GM21723 (cell line): ENCODE measurements around the gene NATD1.

Source experiments
- ATAC-seq: cut with Tn5 transposase; IDR thresholded peaks from one replicate; pipeline ENCODE4 v1.9.1; 2021; ENCODE audit warnings: mild to moderate bottlenecking, moderate library complexity; ENCODE audit not compliant: unreplicated experiment

Gene NATD1

GRCh38 chr17:21275579-21276263 is 22.5 kb upstream of the NATD1 start:
- ATAC-seq = peak; percentile 92

DNA sequence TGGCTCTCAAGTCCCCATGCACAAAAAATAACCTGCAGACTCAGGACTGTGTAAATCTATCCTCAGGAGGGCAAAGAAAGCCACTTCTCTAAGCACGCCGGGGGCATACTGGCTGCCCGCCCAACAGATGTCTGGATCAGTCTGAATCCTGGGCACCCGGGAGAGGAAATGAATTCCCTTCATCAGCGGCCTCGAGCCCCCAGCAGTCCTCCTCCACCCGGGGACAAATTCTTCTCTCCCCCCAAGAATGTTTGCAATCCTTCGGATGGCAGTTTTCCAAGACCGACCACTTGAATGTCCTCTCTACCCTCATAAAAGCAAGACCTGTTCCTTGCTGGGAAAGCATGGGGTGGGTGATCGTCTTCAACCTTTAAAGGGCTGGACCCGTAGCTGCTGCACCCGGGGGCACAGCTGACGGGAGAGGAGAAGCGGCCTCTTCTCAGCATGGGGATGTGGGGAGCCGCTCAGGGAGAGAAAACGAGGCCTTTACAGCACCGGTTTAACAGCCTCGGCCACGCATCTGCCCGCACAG is 21.9 kb upstream of the NATD1 start:
- ATAC-seq = no peak

DNA sequence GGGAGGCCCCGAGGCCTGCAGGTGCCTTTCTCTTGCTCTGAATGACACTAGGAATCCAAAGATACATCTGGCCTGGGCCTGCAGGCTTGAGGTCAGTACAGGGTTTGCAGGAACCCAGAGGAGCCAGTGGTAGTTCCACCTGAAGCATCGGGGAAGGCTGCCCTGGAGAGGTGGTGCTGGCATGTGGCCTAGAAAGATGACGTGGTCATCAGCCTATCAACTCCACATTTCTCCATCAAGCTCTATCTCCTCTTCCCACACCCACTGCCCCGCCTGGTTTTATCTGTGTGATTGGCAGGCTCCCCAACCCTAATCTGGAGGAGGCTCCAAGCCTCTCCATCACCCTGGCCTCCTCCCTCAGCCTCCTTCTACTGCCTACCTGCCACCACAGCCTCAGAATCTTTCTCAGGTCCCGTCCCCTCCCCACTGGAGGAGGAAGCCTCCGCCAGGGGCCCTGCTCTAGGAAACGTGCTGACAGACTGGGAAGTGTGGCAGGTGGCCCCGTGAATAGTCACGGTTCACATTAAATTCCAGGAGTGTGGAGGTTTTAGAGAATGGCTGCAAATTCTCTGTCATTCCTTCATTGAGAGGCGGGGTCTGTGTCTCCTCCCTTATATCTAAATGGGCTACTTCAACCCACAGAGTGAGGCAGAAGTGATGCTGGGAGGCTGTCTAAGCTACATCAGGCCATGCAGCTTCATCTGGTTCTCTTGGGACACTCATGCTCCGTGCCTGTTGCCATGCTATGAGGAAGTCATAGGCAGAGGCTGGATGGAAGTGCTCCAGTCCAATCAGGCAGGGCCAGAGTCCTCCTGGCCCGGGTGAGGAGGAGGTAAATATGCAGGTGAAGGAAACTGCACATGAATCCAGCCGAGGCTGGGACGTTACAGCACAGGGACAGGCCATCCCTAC is 19.9 kb upstream of the NATD1 start:
- ATAC-seq = no peak

DNA sequence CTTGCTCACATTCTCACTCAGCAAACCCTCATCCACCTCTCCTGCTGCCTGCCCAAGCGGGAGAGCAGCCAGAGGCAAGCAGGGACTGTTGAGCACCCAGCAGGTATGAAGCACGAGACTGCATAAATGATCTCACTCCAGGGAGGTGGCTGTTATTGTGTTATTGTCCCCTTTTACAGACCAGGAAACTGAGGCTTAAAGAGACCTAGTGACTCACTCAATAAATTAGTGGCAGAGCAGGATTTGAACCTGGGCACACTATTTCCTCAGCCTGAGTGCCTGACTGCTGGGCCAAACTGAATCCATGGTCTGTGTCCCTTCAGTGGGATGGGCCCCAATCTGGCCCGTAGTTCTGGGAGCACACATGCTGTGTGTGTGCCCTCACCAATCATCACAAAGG is 19.0 kb upstream of the NATD1 start:
- ATAC-seq = no peak

GRCh38 chr17:21271454-21272183 is 18.4 kb upstream of the NATD1 start:
- no peak for ATAC-seq

- no peak for ATAC-seq
Observed at GRCh38 chr17:21269394-21269793, 16.2 kb upstream of the NATD1 start.

GRCh38 chr17:21268596-21269188 is 15.5 kb upstream of the NATD1 start:
- ATAC-seq = no peak

DNA sequence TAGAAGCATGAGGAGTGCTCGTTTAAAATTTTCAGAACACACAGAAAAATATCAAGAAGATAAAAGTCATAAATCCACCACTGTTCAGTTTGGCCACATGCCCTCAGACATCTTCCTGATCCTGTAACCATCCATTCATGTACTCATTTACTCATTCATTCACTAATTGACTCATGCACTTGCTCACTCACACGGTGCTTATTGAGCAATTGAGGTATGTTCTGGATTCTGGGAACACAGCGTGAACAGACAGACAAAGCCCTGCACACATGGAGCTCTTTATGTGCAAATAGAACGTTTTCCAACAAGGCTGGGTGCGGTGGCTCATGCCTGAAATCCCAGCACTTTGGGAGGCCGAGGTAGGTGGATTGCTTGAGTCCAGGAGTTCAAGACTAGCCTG is 10.2 kb upstream of the NATD1 start:
- ATAC-seq = no peak

GRCh38 chr17:21262259-21262993 is 9.2 kb upstream of the NATD1 start:
- ATAC-seq = no peak

DNA sequence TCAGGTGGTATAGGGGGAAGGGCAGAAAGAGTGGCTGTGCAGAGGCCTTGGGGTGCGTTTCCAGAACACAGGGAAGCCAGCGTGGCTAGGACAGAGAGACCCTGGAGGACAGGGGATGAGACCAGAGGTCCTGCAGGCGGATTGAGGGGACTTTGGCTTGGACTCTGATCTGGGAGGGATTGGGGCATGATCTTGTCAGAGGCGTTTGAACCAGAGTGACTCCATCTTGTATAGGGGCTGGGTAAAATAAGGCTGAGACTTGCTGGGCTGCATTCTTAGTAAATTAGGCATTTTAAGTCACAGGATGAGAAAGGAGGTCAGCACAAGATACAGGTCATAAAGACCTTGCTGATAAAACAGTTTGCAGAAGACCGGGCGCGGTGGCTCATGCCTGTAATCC is 5.4 kb upstream of the NATD1 start:
- ATAC-seq = no peak

DNA sequence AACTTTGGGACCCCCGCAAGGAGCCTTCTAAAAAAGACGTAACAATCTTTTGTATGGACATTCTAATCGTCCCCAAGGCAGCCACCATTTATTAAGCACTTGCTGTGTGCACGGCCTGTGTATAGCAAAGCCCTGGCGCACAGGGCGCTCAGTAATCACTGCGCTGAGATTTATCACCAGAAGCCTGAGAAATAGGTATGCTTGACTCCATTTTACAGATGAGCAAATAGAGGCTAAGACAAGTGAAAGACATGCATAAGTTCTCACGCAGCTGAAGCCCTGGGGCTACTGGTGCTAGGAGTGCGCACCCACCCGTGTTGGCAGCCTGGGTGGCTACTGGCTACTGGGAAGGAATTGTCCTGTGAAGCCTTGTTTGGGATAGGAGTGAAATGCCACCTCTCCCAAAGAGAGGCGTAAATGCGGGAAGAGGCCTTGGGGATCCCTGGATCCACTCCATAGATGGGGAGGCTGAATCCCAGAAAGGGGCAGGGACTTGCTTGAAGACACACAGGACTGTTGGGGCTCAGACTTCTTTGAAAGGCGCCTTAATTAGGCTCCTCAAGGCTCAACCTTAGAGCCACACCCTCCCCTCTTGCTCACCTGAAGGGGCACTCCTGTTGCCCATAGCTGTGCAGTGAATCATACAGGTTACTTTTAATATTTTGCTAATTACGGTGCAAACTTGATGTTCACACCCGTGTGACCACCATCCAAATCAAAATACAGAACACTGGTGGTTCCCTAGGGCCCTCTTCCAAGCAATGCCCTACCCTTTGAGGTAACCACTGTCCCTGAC is 634 bp upstream of the NATD1 start:
- peak; percentile 12 for ATAC-seq

GRCh38 chr17:21252289-21252795 is 868 bp downstream of the NATD1 start:
- no peak for ATAC-seq

DNA sequence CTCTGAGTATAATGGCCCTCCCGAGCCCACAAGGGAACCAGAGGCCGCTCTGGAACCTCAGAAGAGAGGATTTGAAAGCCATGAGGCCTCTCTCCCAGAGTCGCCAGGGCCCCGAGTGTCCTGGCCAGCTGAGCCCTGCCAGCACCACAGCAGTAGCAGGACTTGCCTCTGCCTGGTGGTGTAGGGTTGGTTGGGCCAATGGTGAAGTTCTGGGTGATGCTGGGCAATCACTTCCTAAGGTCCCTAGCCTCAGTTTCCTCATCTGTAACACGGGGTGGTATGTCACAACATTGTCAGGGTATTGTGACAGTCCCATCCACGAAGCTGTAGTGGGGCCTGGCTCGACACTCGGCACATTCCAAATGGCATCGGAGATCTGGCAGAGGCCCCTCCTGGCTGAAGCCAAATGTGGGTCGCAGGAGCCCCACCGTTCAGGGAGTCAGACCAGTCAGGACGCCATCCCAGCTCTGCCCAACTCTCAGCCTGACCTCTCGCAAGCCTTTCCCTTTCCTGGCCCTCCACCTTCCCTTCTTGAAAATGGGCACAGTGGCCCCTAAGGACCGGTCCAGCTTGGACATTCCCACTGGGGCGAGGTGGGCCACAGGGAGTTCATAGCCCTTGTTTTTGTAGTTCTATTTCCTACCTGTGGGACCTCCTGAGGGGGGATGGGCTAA is 1.7 kb downstream of the NATD1 start:
- ATAC-seq = no peak

DNA sequence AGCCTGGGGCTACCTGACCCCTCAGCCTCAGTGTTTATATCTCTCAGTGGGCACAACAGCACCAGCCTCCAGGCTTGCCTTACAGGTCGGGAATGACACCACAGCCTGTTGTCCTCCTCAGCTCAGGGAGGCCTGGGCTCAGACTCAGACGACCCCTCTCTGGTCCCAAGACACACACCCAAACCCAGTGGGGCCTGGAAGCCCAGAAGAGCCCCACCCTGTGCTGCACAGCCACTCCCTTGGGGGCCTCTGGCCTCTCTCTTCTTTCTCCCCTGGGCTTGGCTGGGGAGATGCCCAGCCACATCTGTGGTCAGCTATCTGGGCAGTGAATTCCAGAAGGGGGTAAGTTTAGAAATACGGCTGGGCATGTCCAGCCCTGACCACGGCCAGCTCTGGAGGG is 2.4 kb downstream of the NATD1 start:
- no peak for ATAC-seq

DNA sequence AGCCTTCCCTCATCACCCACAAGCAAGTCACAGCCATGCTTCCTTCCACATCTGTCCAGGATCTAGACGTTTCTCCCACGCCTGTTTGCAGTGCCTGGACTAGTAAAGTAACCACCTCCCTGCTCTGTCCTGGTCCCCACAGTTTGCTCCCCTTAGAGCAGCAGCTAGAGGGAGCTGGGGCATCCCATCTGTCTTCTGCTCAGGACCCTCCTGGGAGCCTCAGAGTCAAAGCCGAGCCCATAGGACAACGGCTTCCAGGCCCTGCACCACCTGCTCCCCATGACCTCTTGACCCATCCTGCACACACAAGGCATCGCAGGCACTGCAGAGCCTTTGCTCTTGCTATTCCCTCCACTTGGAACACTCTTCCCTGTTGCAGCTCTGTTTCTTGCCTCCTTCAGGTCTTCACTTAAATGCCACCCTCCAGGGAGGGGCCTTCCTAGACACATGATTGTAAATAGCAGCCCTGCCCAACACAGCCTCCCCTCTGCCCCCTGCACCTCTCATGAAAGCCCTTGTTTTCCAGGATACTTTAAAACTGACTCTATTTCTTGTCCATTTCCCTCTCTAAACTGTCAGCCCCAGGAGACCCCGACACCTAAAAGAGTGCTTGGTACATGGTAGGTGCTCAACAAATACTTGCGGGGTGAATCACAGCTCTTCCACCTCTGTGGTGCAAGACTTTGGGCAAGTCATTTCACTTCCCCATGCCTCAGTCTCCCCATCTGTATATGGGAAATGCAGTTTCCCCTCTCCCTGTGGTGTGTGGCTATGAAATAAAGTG is 3.1 kb downstream of the NATD1 start:
- ATAC-seq = no peak

GRCh38 chr17:21249086-21249795 is 4.0 kb downstream of the NATD1 start:
- no peak for ATAC-seq

GRCh38 chr17:21248500-21248899 is 4.7 kb downstream of the NATD1 start:
- no peak for ATAC-seq
